Measurements from ENCODE around the gene SAMD14. TPM values are rescaled to one million over a fixed set of nuclear protein-coding genes. Genes with fewer than 3 reads are reported as not detected.
A peak's percentile ranks its signal among the peaks of the same experiment; 100 is the strongest.

Gene SAMD14
- total and polyA plus RNA-seq, 10 of the 15 experiments (the other 5 are each of a cell fraction or from before 2014, with no cell fraction given): 0.06 to 1.7 (median 0.25) TPM; not detected in 3

DNA sequence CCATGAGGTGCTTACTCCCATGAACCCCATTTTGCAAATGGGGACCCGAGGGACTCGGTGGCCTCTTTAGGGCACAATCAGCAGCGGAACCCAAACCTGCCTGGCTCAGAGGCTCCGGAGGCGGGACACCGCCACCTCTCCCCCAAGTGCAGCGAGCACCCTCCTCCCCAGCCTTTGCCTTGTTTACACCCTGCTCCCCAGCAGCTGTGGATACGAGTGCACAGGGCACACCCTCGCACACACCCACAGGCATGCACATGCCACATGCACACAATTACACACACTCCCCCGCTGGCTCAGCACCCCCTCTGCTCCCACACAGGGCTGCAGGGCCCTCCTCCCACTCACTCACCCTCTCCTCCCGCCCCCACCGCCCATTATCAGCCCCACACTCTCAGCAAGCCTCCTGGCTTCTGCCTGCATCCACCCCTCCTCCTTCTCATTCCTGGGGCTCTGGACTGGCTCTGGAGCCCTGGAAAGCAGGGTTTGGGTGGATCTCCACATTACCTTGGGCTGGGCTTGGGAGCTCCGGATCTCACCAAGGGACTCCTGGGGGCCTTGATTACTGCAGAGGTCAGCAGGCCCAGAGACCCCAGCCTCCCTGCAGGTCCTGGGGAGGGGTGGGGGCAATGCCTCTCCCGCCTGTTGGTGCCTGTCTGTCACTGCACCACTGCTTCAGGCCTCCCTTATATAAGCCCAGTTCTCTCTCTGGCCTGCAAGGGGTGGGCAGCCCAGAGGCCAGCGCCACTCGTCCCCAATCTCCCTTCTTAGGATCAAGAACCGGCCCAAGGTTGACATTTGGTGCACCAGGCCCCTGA, 28.4 kb downstream of the SAMD14 start:
- no peaks in the 10 kb centered on the region for H3K79me2 ChIP-seq (ENCODE audit: control insufficient read depth, insufficient read depth, low read length)
- no peak overlapping the region for H3K27ac ChIP-seq (ENCODE audit: control insufficient read depth, insufficient read depth)
- H3K9me3 ChIP-seq (replicated peaks; ENCODE audit: control insufficient read depth, insufficient read depth, low read length): no peaks in the 10 kb centered on the region
- ATAC-seq (no peak), DNase-seq (ENCODE audit: low read depth, low spot score) (no peak), FAIRE-seq (no peak)
- no peak overlapping the region for H3K4me3 ChIP-seq
- intact Hi-C loops (cut with micrococcal nuclease; ENCODE audit: unreplicated experiment) (no loop called here), in situ Hi-C loops (cut with MboI) (no loop called here)
- no peak overlapping the region for H3K9ac ChIP-seq (ENCODE audit: control insufficient read depth, insufficient read depth, low read length)
- H3K4me1 ChIP-seq (ENCODE audit: control insufficient read depth, insufficient read depth, low read length): peaks cover 3% of the 10 kb centered on the region; the same call in 1 of the 2 replicates
- SMC1A ChIA-PET (ENCODE audit: uncharacterized antibody, unreplicated experiment): no interaction called here
- POLR2A ChIA-PET: no interaction called here
- WGBS (ENCODE audit: insufficient coverage, insufficient replicate concordance, low lambda C conversion rate, missing lambda C conversion rate): 75% methylated on average over 17 of the region's 17 CpGs
- BruUV-seq (replicated peaks): no TSS peak
- no peaks in the 10 kb centered on the region; a peak in 1 of 4 replicates for H3K36me3 ChIP-seq (ENCODE audit: control insufficient read depth in 2 of 2, insufficient read depth in 2 of 2, low read length in 1 of 2)
- CTCF ChIA-PET: interaction anchor here (1.8 kb wide), 1 partner anchor 13 kb away, joined by 10 read pairs; no protein-coding TSS in a partner anchor
- H3K27me3 ChIP-seq (replicated peaks in 1 of 2; ENCODE audit: control insufficient read depth in 2 of 2, insufficient read depth in 2 of 2, low read length in 1 of 2): no peaks in the 10 kb centered on the region
- RAD21 ChIA-PET (ENCODE audit: unreplicated experiment): no interaction called here
- no peak for TF ChIP-seq TCF7 (IDR thresholded peaks at IDR 0.05; ENCODE audit: borderline replicate concordance)
- TF ChIP-seq, protein P1, sequence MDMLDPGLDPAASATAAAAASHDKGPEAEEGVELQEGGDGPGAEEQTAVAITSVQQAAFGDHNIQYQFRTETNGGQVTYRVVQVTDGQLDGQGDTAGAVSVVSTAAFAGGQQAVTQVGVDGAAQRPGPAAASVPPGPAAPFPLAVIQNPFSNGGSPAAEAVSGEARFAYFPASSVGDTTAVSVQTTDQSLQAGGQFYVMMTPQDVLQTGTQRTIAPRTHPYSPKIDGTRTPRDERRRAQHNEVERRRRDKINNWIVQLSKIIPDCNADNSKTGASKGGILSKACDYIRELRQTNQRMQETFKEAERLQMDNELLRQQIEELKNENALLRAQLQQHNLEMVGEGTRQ (IDR thresholded peaks at IDR 0.05; ENCODE audit: borderline replicate concordance, low read depth, low read length): no peak
- TF ChIP-seq, protein P2, sequence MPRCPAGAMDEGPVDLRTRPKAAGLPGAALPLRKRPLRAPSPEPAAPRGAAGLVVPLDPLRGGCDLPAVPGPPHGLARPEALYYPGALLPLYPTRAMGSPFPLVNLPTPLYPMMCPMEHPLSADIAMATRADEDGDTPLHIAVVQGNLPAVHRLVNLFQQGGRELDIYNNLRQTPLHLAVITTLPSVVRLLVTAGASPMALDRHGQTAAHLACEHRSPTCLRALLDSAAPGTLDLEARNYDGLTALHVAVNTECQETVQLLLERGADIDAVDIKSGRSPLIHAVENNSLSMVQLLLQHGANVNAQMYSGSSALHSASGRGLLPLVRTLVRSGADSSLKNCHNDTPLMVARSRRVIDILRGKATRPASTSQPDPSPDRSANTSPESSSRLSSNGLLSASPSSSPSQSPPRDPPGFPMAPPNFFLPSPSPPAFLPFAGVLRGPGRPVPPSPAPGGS (IDR thresholded peaks at IDR 0.05; ENCODE audit: borderline replicate concordance, insufficient read depth, low read depth, low read length, poor library complexity, severe bottlenecking): peak; percentile 90
- no peak for TF ChIP-seq MYC (IDR thresholded peaks at IDR 0.05; ENCODE audit: insufficient read depth, insufficient read length, insufficient replicate concordance, low read length, severe bottlenecking)
- H4K20me1 ChIP-seq (ENCODE audit: control insufficient read depth, insufficient read depth): no peaks in the 10 kb centered on the region
- H2AFZ ChIP-seq (ENCODE audit: control insufficient read depth, low read depth, low read length): no peak overlapping the region
- H3K4me2 ChIP-seq (ENCODE audit: control insufficient read depth, insufficient read depth): no peak overlapping the region

Data from GM12878 (cell line).